Measurements from ENCODE around the gene SLC39A1. TPM values are rescaled to one million over a fixed set of nuclear protein-coding genes. Genes with fewer than 3 reads are reported as not detected.
"Not testable (repeated sequence)": the region's sequence is repeated elsewhere in the genome, so short reads cannot be mapped to it uniquely, and the experiment has no call there.

SLC39A1 gene
- total RNA-seq, 1 experiment from 2014 or later = 27.1 TPM

GRCh38 chr1:153921080-153921802, 42.1 kb downstream of the SLC39A1 start:
- H3K9me2 ChIP-seq (replicated peaks; ENCODE audit: insufficient read depth, low read length) = no peaks in the 10 kb centered on the region
- H3K27me3 ChIP-seq (ENCODE audit: low read length) = no peaks in the 10 kb centered on the region
- H3K4me2 ChIP-seq (ENCODE audit: low read depth, low read length, poor library complexity, severe bottlenecking) = peak overlapping the region; percentile 94
- H3K27ac ChIP-seq (ENCODE audit: low read length) = peak overlapping the region; percentile 91
- peak overlapping the region; percentile 75 for H3K4me3 ChIP-seq (ENCODE audit: low read length)
- H4K20me1 ChIP-seq (ENCODE audit: insufficient read depth, low read depth, low read length) = peaks cover 35% of the 10 kb centered on the region
- no peaks in the 10 kb centered on the region for H3K9me3 ChIP-seq (ENCODE audit: low read length)
- H3K4me1 ChIP-seq (ENCODE audit: low read length) = peaks cover 39% of the 10 kb centered on the region
- H3K9ac ChIP-seq (ENCODE audit: low read length) = peak overlapping the region; percentile 97
- no peak for DNase-seq
- peaks cover 61% of the 10 kb centered on the region for H3K79me2 ChIP-seq (ENCODE audit: low read length)
- H3K36me3 ChIP-seq (ENCODE audit: insufficient read depth, low read length) = peaks cover 13% of the 10 kb centered on the region; the same call in 1 of the 2 replicates
- H2AFZ ChIP-seq (ENCODE audit: low read length) = no peak overlapping the region

- Histone ChIP-seq H3K9me2 (replicated peaks; ENCODE audit: insufficient read depth, low read length) (no peaks in the 10 kb centered on the region), H4K20me1 (ENCODE audit: insufficient read depth, low read depth, low read length) (peaks cover 35% of the 10 kb centered on the region), H3K4me3 (ENCODE audit: low read length) (peak overlapping the region; percentile 75), H3K9ac (ENCODE audit: low read length) (peak overlapping the region; percentile 97), H3K27ac (ENCODE audit: low read length) (peak overlapping the region; percentile 91), H3K4me2 (ENCODE audit: low read depth, low read length, poor library complexity, severe bottlenecking) (peak overlapping the region; percentile 94), H3K9me3 (ENCODE audit: low read length) (no peaks in the 10 kb centered on the region), H3K4me1 (ENCODE audit: low read length) (peaks cover 39% of the 10 kb centered on the region), H3K36me3 (ENCODE audit: insufficient read depth, low read length) (peaks cover 13% of the 10 kb centered on the region; the same call in 1 of the 2 replicates), H3K27me3 (ENCODE audit: low read length) (no peaks in the 10 kb centered on the region), H3K79me2 (ENCODE audit: low read length) (peaks cover 72% of the 10 kb centered on the region), H2AFZ (ENCODE audit: low read length) (no peak overlapping the region)
- DNase-seq = peak; percentile 70
These were observed 43.2 kb downstream of the SLC39A1 start for GRCh38 chr1:153919876-153920852.

DNA sequence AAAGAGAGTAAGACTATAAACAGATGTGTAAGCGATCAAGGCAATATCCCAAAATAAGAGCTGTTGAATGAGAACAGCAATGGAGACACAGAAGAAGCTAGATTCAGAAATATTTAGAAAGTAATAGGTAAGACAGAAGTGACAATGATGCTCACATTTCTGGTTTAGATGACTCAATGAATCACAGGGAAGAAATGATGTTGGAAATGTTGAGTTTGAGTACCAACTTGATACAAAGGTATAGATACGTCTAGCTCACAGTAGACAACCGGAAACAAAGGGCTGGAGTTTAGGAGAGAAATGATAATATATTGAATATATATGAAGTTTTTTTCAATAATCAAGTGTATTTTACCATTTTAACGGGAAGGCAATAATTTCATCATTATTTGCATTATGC, 47.0 kb downstream of the SLC39A1 start:
- H3K4me3 ChIP-seq (ENCODE audit: low read length) = no peak overlapping the region
- DNase-seq = no peak
- peaks cover 99% of the 10 kb centered on the region for H3K79me2 ChIP-seq (ENCODE audit: low read length)
- no peaks in the 10 kb centered on the region for H3K9me3 ChIP-seq (ENCODE audit: low read length)
- no peaks in the 10 kb centered on the region for H3K9me2 ChIP-seq (replicated peaks; ENCODE audit: insufficient read depth, low read length)
- no peak overlapping the region for H3K4me2 ChIP-seq (ENCODE audit: low read depth, low read length, poor library complexity, severe bottlenecking)
- H3K27me3 ChIP-seq (ENCODE audit: low read length) = no peaks in the 10 kb centered on the region
- peaks cover 35% of the 10 kb centered on the region for H3K4me1 ChIP-seq (ENCODE audit: low read length)
- no peak overlapping the region for H3K27ac ChIP-seq (ENCODE audit: low read length)
- no peak overlapping the region for H2AFZ ChIP-seq (ENCODE audit: low read length)
- no peak overlapping the region for H3K9ac ChIP-seq (ENCODE audit: low read length)
- H3K36me3 ChIP-seq (ENCODE audit: insufficient read depth, low read length) = peaks cover 17% of the 10 kb centered on the region; the same call in 1 of the 2 replicates
- peaks cover 35% of the 10 kb centered on the region for H4K20me1 ChIP-seq (ENCODE audit: insufficient read depth, low read depth, low read length)

GRCh38 chr1:153912349-153912748, 51.0 kb downstream of the SLC39A1 start:
- peaks cover 6% of the 10 kb centered on the region; the same call in 1 of the 2 replicates for H4K20me1 ChIP-seq (ENCODE audit: insufficient read depth, low read depth, low read length)
- no peak overlapping the region for H2AFZ ChIP-seq (ENCODE audit: low read length)
- H3K4me1 ChIP-seq (ENCODE audit: low read length) = peaks cover 8% of the 10 kb centered on the region
- peaks cover 9% of the 10 kb centered on the region for H3K36me3 ChIP-seq (ENCODE audit: insufficient read depth, low read length)
- H3K9ac ChIP-seq (ENCODE audit: low read length) = no peak overlapping the region
- no peaks in the 10 kb centered on the region for H3K9me3 ChIP-seq (ENCODE audit: low read length)
- peaks cover 96% of the 10 kb centered on the region for H3K79me2 ChIP-seq (ENCODE audit: low read length)
- H3K27me3 ChIP-seq (ENCODE audit: low read length) = no peaks in the 10 kb centered on the region
- no peak overlapping the region for H3K27ac ChIP-seq (ENCODE audit: low read length)
- no peak overlapping the region for H3K4me2 ChIP-seq (ENCODE audit: low read depth, low read length, poor library complexity, severe bottlenecking)
- no peak overlapping the region for H3K4me3 ChIP-seq (ENCODE audit: low read length)
- no peaks in the 10 kb centered on the region for H3K9me2 ChIP-seq (replicated peaks; ENCODE audit: insufficient read depth, low read length)
- DNase-seq = no peak

GRCh38 chr1:153910560-153910959, 52.8 kb downstream of the SLC39A1 start:
- peaks cover 16% of the 10 kb centered on the region; the same call in 1 of the 2 replicates for H4K20me1 ChIP-seq (ENCODE audit: insufficient read depth, low read depth, low read length)
- not testable (repeated sequence) for H3K36me3 ChIP-seq (ENCODE audit: insufficient read depth, low read length); H3K9ac ChIP-seq (ENCODE audit: low read length); H2AFZ ChIP-seq (ENCODE audit: low read length); H3K27ac ChIP-seq (ENCODE audit: low read length); H3K4me2 ChIP-seq (ENCODE audit: low read depth, low read length, poor library complexity, severe bottlenecking); H3K4me3 ChIP-seq (ENCODE audit: low read length); H3K27me3 ChIP-seq (ENCODE audit: low read length); H3K4me1 ChIP-seq (ENCODE audit: low read length); H3K9me2 ChIP-seq (replicated peaks; ENCODE audit: insufficient read depth, low read length); DNase-seq; H3K9me3 ChIP-seq (ENCODE audit: low read length)
- peaks cover 96% of the 10 kb centered on the region for H3K79me2 ChIP-seq (ENCODE audit: low read length)

Small RNA genes within 50 kb of the gene (small RNA-seq; reads per million reads assigned to genes)
- not detected for gene MIR6737

Other genes starting within 250 kb of the SLC39A1 start
- gene INTS3, start 235.5 kb downstream of the SLC39A1 start, total RNA-seq (2014; rRNA removed; shearing (Covaris generic); ENCODE audit: low replicate concordance) = 36.3 and 65.4 TPM in 2 replicates
- 4.4 and 18.1 TPM in 2 replicates for gene SLC27A3, start 188.1 kb downstream of the SLC39A1 start, total RNA-seq (2014; rRNA removed; shearing (Covaris generic); ENCODE audit: low replicate concordance)
- gene GATAD2B, start 40.6 kb downstream of the SLC39A1 start, total RNA-seq (2014; rRNA removed; shearing (Covaris generic); ENCODE audit: low replicate concordance) = 12.0 and 21.8 TPM in 2 replicates
- 39.6 and 65.2 TPM in 2 replicates for gene DENND4B, start 16.8 kb downstream of the SLC39A1 start, total RNA-seq (2014; rRNA removed; shearing (Covaris generic); ENCODE audit: low replicate concordance)
- gene CRTC2, start 4.9 kb downstream of the SLC39A1 start, total RNA-seq (2014; rRNA removed; shearing (Covaris generic); ENCODE audit: low replicate concordance) = 27.9 and 28.3 TPM in 2 replicates
- gene CREB3L4, start 4.4 kb upstream of the SLC39A1 start, total RNA-seq (2014; rRNA removed; shearing (Covaris generic); ENCODE audit: low replicate concordance) = 22.2 and 44.0 TPM in 2 replicates
- gene JTB, start 14.1 kb upstream of the SLC39A1 start, total RNA-seq (2014; rRNA removed; shearing (Covaris generic); ENCODE audit: low replicate concordance) = 314 and 343 TPM in 2 replicates
- 5.8 and 8.9 TPM in 2 replicates for gene RAB13, start 22.8 kb upstream of the SLC39A1 start, total RNA-seq (2014; rRNA removed; shearing (Covaris generic); ENCODE audit: low replicate concordance)
- 5,228 and 8,421 TPM in 2 replicates for gene RPS27, start 27.2 kb upstream of the SLC39A1 start, total RNA-seq (2014; rRNA removed; shearing (Covaris generic); ENCODE audit: low replicate concordance)
- not detected in 2 replicates for gene NUP210L, start 191.5 kb upstream of the SLC39A1 start, total RNA-seq (2014; rRNA removed; shearing (Covaris generic); ENCODE audit: low replicate concordance)
- 257 and 258 TPM in 2 replicates for gene TPM3, start 228.6 kb upstream of the SLC39A1 start, total RNA-seq (2014; rRNA removed; shearing (Covaris generic); ENCODE audit: low replicate concordance)
- gene CFAP141, start 242.8 kb upstream of the SLC39A1 start, total RNA-seq (2014; rRNA removed; shearing (Covaris generic); ENCODE audit: low replicate concordance) = not detected in 2 replicates

Data from Karpas-422 (cell line).